WTC11 (cell line): Measurements from ENCODE around the gene ANKRD53. TPM values are rescaled to one million over a fixed set of nuclear protein-coding genes. Genes with fewer than 3 reads are reported as not detected.

Experiments
- ATAC-seq: fragments of 200-7000 bp; cut with Tn5 transposase; 2 replicates; pipeline ENCODE4 v1.10.0; 2021; ENCODE audit warnings: mild to moderate bottlenecking, moderate library complexity
- CTCF ChIA-PET: fragments of 300-600 bp; sonication (Branson Sonifier 250); formaldehyde crosslinking; loops from one replicate; lab custom pipeline; 2021; ENCODE audit warnings: antibody characterized with exemption; lab: Charles Lee
- POLR2A ChIA-PET: fragments of 350-600 bp; sonication (Branson Sonifier 250); formaldehyde crosslinking; loops from one replicate; lab custom pipeline; 2021; ENCODE audit warnings: antibody characterized with exemption; lab: Charles Lee
- DNase-seq: peaks from one replicate; pipeline ENCODE4 v3.0.0; 2021; ENCODE audit warnings: low spot score
- H3K27ac Mint-ChIP-seq: 2 replicates; pipeline ENCODE4 v1.8.0; 2021; ENCODE audit warnings: mixed read lengths
- H3K27me3 Mint-ChIP-seq: 2 replicates; pipeline ENCODE4 v1.8.0; 2021; ENCODE audit warnings: low read depth, mild to moderate bottlenecking, moderate library complexity, mixed read lengths
- H3K36me3 Mint-ChIP-seq: 2 replicates; pipeline ENCODE4 v1.8.0; 2021; ENCODE audit warnings: mixed read lengths
- H3K4me1 Mint-ChIP-seq: 2 replicates; pipeline ENCODE4 v1.8.0; 2022; ENCODE audit warnings: mixed read lengths
- H3K4me3 Mint-ChIP-seq: 2 replicates; pipeline ENCODE4 v1.8.0; 2021; ENCODE audit warnings: mild to moderate bottlenecking, moderate library complexity, mixed read lengths
- H3K9me3 Mint-ChIP-seq: 2 replicates; pipeline ENCODE4 v1.8.0; 2021; ENCODE audit warnings: mixed read lengths
- AFF4 ChIP-seq: sonication (generic); formaldehyde crosslinking; IDR thresholded peaks from 2 replicates; pipeline ENCODE4 v1.8.1; 2023; ENCODE audit warnings: mild to moderate bottlenecking, missing genetic modification reagents, borderline replicate concordance
- CBFB ChIP-seq: sonication (generic); formaldehyde crosslinking; IDR thresholded peaks from 2 replicates; pipeline ENCODE4 v1.8.1; 2022; ENCODE audit warnings: mild to moderate bottlenecking, low read depth, missing genetic modification reagents
- ERG ChIP-seq: fragments of 250-450 bp; sonication (Bioruptor Pico); IDR thresholded peaks from 2 replicates; pipeline ENCODE4 v1.8.0; 2021; ENCODE audit warnings: mild to moderate bottlenecking
- FOXJ3 ChIP-seq: sonication (generic); formaldehyde crosslinking; IDR thresholded peaks from 2 replicates; pipeline ENCODE4 v1.9.0; 2021; ENCODE audit warnings: missing genetic modification reagents, mild to moderate bottlenecking, borderline replicate concordance
- JUN ChIP-seq: sonication (generic); formaldehyde crosslinking; IDR thresholded peaks from 2 replicates; pipeline ENCODE4 v1.8.0; 2023; ENCODE audit warnings: mild to moderate bottlenecking, missing genetic modification reagents
- MAX ChIP-seq: sonication (generic); formaldehyde crosslinking; IDR thresholded peaks from 2 replicates; pipeline ENCODE4 v1.8.0; 2022; ENCODE audit warnings: mild to moderate bottlenecking, missing genetic modification reagents
- MXD4 ChIP-seq: fragments of 250-450 bp; sonication (Bioruptor Pico); IDR thresholded peaks from 2 replicates; pipeline ENCODE4 v1.8.0; 2021; ENCODE audit warnings: mild to moderate bottlenecking, moderate library complexity, borderline replicate concordance
- NR1H2 ChIP-seq: sonication (generic); formaldehyde crosslinking; IDR thresholded peaks from 2 replicates; pipeline ENCODE4 v1.9.0; 2021; ENCODE audit warnings: mild to moderate bottlenecking, moderate library complexity, missing genetic modification reagents
- NR3C1 ChIP-seq: sonication (generic); formaldehyde crosslinking; conservative IDR thresholded peaks from 2 replicates; pipeline ENCODE4 v1.8.1; 2023; ENCODE audit warnings: low read depth, mild to moderate bottlenecking, missing genetic modification reagents
- RELA ChIP-seq: sonication (generic); formaldehyde crosslinking; IDR thresholded peaks from 2 replicates; pipeline ENCODE4 v1.8.1; 2022; ENCODE audit warnings: missing genetic modification reagents, mild to moderate bottlenecking, borderline replicate concordance
- SOX15 ChIP-seq: fragments of 250-450 bp; sonication (Bioruptor Pico); IDR thresholded peaks from 2 replicates; pipeline ENCODE4 v1.9.0; 2021; ENCODE audit warnings: mild to moderate bottlenecking
- TEAD4 ChIP-seq: sonication (generic); formaldehyde crosslinking; IDR thresholded peaks from 2 replicates; pipeline ENCODE4 v1.8.0; 2022; ENCODE audit warnings: mild to moderate bottlenecking, missing genetic modification reagents
- TP53 ChIP-seq: sonication (generic); formaldehyde crosslinking; IDR thresholded peaks from 2 replicates; pipeline ENCODE4 v1.8.1; 2023; ENCODE audit warnings: mild to moderate bottlenecking, missing genetic modification reagents
- USF1 ChIP-seq: sonication (generic); formaldehyde crosslinking; IDR thresholded peaks from 2 replicates; pipeline ENCODE4 v1.8.0; 2022; ENCODE audit warnings: mild to moderate bottlenecking, missing genetic modification reagents
- ZNF263 ChIP-seq: sonication (generic); formaldehyde crosslinking; IDR thresholded peaks from 2 replicates; pipeline ENCODE4 v1.8.1; 2022; ENCODE audit warnings: low read depth, mild to moderate bottlenecking, moderate library complexity, missing genetic modification reagents
- ZNF532 ChIP-seq: fragments of 250-450 bp; sonication (Bioruptor Pico); IDR thresholded peaks from 2 replicates; pipeline ENCODE4 v1.9.0; 2021; ENCODE audit warnings: mild to moderate bottlenecking, borderline replicate concordance
- ZNF671 ChIP-seq: fragments of 250-450 bp; sonication (Bioruptor Pico); IDR thresholded peaks from 2 replicates; pipeline ENCODE4 v1.8.0; 2021; ENCODE audit warnings: mild to moderate bottlenecking
- total RNA-seq: library from RNA; stranded (reverse); gene quantifications from 3 replicates; pipeline ENCODE4 v1.2.3, GENCODE V29; 2021
- TF ChIP-seq, protein P1 (sequence below): sonication (generic); formaldehyde crosslinking; IDR thresholded peaks from 2 replicates; pipeline ENCODE4 v1.8.0; 2022; ENCODE audit warnings: mild to moderate bottlenecking, missing genetic modification reagents
- TF ChIP-seq, protein P2 (sequence below): fragments of 200-600 bp; IDR thresholded peaks from 2 replicates; pipeline ENCODE4 v1.8.0; 2022; ENCODE audit warnings: antibody characterized with exemption
- TF ChIP-seq, protein P3 (sequence below): sonication (generic); formaldehyde crosslinking; IDR thresholded peaks from 2 replicates; pipeline ENCODE4 v1.8.0; 2023; ENCODE audit warnings: mild to moderate bottlenecking, missing genetic modification reagents

Gene ANKRD53
- total RNA-seq, 1 experiment from 2014 or later: 0.81 TPM

- Mint-ChIP-seq H3K4me1 (peaks cover 36% of the 10 kb centered on the region), H3K36me3 (no peaks in the 10 kb centered on the region)
- TF ChIP-seq MAX (CRISPR knock-in tag): no peak
- no peak for TF ChIP-seq NR1H2 (CRISPR knock-in tag)
- no peak for TF ChIP-seq AFF4 (CRISPR knock-in tag)
- TF ChIP-seq MXD4 (CRISPR knock-in tag): no peak
- no peak for TF ChIP-seq ERG (CRISPR knock-in tag)
- no peak for TF ChIP-seq RELA (CRISPR knock-in tag)
- no peak for TF ChIP-seq TEAD4 (CRISPR knock-in tag)
- TF ChIP-seq FOXJ3 (CRISPR knock-in tag): no peak
- TF ChIP-seq NR3C1: no peak
- no peak for TF ChIP-seq ZNF532 (CRISPR knock-in tag)
- TF ChIP-seq TP53 (CRISPR knock-in tag): no peak
- TF ChIP-seq ZNF671 (CRISPR knock-in tag): no peak
- TF ChIP-seq SOX15: no peak
- TF ChIP-seq CBFB: no peak
- TF ChIP-seq, protein P1, sequence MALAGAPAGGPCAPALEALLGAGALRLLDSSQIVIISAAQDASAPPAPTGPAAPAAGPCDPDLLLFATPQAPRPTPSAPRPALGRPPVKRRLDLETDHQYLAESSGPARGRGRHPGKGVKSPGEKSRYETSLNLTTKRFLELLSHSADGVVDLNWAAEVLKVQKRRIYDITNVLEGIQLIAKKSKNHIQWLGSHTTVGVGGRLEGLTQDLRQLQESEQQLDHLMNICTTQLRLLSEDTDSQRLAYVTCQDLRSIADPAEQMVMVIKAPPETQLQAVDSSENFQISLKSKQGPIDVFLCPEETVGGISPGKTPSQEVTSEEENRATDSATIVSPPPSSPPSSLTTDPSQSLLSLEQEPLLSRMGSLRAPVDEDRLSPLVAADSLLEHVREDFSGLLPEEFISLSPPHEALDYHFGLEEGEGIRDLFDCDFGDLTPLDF: no peak
- TF ChIP-seq ZNF263: no peak
- no peak for TF ChIP-seq JUN (CRISPR knock-in tag)
- TF ChIP-seq, protein P2, sequence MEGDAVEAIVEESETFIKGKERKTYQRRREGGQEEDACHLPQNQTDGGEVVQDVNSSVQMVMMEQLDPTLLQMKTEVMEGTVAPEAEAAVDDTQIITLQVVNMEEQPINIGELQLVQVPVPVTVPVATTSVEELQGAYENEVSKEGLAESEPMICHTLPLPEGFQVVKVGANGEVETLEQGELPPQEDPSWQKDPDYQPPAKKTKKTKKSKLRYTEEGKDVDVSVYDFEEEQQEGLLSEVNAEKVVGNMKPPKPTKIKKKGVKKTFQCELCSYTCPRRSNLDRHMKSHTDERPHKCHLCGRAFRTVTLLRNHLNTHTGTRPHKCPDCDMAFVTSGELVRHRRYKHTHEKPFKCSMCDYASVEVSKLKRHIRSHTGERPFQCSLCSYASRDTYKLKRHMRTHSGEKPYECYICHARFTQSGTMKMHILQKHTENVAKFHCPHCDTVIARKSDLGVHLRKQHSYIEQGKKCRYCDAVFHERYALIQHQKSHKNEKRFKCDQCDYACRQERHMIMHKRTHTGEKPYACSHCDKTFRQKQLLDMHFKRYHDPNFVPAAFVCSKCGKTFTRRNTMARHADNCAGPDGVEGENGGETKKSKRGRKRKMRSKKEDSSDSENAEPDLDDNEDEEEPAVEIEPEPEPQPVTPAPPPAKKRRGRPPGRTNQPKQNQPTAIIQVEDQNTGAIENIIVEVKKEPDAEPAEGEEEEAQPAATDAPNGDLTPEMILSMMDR: no peak
- TF ChIP-seq, protein P3, sequence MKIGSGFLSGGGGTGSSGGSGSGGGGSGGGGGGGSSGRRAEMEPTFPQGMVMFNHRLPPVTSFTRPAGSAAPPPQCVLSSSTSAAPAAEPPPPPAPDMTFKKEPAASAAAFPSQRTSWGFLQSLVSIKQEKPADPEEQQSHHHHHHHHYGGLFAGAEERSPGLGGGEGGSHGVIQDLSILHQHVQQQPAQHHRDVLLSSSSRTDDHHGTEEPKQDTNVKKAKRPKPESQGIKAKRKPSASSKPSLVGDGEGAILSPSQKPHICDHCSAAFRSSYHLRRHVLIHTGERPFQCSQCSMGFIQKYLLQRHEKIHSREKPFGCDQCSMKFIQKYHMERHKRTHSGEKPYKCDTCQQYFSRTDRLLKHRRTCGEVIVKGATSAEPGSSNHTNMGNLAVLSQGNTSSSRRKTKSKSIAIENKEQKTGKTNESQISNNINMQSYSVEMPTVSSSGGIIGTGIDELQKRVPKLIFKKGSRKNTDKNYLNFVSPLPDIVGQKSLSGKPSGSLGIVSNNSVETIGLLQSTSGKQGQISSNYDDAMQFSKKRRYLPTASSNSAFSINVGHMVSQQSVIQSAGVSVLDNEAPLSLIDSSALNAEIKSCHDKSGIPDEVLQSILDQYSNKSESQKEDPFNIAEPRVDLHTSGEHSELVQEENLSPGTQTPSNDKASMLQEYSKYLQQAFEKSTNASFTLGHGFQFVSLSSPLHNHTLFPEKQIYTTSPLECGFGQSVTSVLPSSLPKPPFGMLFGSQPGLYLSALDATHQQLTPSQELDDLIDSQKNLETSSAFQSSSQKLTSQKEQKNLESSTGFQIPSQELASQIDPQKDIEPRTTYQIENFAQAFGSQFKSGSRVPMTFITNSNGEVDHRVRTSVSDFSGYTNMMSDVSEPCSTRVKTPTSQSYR (CRISPR knock-in tag): no peak
- no peak for TF ChIP-seq USF1 (CRISPR knock-in tag)
- TF ChIP-seq, all 79 proteins: peak for 0
- no peak for ATAC-seq
- Mint-ChIP-seq H3K4me3 (no peak overlapping the region), H3K9me3 (no peaks in the 10 kb centered on the region), H3K27me3 (peaks cover 72% of the 10 kb centered on the region), H3K27ac (no peak overlapping the region)
- no peak for DNase-seq
- ChIA-PET CTCF (interaction anchor here (0.9 to 6.6 kb wide), 10 partner anchors 8 to 69 kb away, joined by 3 to 91 read pairs (median 6); no protein-coding TSS in a partner anchor), POLR2A (interaction anchor here (1.3 kb wide), 1 partner anchor 23 kb away, joined by 3 read pairs; no protein-coding TSS in a partner anchor)
These were observed 38.4 kb upstream of the ANKRD53 start for GRCh38 chr2:70939839-70940580.
